ENCODE measurements around the gene BACH2.
"Not testable (repeated sequence)": the region's sequence is repeated elsewhere in the genome, so short reads cannot be mapped to it uniquely, and the experiment has no call there.

Gene BACH2

DNA sequence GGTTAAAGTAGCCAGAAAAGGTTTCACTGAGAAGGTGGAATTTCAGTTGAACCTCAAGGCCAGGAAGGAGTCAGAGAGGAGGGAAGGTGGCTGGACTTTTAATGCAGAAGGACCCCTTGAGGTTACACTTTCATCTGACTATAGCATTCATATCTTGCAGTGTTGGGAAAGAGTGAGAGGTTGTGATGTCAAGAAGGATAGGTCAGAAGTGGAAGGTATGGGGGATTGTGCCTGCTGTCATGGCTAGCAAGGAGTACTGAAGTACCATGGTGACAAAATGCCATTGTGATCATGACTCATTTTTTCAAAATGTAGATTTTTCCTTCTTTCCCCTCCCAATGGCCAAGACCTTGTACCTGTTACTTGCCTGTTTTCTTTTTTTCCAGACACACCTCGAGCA lies 5.2 kb upstream of the BACH2 start:
- no peak for DNase-seq

DNA sequence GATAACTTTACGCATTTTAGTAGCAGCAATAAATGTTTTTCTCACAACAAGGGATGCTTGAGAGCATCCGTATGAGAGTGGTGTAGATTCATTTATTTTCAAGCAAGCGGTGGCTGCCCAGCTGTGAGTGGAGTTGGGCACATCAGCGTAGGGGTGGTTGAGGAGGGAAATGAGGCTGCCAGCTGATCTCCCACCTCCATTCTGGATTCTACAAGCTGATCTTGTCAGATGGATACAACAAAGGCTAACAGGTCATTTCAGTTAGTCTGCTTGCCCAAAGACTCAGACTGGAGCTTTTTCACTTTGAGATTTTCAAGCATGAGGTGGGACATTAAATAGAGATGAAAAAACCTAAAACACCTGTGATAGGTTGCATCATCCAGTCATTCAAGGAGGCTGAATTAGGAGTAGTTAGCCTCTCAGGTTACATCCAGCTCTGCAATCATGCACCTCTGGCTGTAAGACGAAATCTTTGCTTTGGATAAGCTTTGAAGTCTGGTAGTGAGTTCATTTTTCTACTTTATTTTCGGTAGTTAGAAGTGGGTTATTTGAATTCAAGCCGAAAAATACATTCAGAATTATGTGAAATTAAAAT lies 1.9 kb upstream of the BACH2 start:
- DNase-seq, result no peak

DNA sequence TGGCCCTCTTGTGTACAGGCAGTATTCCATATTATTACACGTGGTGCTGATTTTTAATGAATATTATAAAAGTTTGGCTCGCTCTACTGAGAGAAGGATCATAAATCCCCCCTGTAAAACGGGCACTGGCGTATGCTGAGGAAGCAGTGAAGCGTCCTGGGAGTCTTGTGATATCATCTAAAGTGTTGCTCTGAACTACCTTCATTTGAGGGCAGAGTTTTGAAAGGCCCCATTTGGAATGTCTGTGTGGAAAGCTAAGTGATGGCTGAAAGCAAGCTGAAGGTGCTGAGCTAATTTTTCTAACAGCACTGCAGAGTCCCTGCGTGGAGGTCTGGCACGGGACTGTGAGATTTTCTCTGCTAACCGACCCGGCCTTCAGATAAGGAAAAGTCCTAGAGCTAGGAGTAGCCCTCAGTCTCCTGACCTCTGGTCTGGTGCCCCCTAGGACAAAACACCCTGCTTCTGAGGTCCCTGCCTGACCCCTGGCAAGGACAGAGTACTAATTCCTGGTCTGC lies 1.3 kb upstream of the BACH2 start:
- no peak for DNase-seq

DNA sequence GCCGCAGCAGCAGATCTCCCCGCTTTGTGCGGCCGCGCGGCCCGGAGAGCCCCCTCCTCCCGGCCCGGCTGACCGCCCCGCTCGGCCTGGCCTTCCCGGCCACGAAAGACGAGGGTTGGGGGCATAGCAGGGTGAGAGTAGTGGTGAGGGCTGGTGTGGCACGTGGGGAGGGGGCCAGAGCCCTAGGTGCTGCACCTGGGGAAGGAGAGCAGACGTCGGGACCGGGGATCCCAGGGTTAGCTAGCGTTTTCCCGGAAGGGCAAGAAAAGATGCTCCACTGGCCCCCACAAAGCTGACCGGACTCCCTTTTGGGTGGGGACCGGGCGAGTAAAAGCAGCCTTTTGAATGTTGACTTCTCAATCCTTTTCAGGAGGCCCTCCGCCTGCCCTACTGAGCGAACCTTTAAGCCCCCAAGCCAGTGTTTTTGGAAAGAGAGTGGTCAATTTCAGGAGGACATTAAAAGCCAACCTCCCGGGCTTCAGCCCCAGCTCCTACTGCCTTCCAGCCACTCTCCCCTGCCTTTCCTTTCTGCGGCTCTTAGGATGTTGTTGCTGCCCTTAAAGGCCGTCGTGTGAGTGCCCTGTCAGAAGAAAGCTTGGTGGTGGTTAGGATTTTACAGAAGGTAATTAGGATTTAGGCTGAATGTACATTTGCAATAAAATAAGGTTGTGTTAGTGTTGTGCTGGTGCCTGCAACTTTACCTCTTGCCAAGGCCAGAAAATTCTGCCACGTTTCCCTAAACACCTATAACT lies 648 bp upstream of the BACH2 start:
- no peak for DNase-seq

DNA sequence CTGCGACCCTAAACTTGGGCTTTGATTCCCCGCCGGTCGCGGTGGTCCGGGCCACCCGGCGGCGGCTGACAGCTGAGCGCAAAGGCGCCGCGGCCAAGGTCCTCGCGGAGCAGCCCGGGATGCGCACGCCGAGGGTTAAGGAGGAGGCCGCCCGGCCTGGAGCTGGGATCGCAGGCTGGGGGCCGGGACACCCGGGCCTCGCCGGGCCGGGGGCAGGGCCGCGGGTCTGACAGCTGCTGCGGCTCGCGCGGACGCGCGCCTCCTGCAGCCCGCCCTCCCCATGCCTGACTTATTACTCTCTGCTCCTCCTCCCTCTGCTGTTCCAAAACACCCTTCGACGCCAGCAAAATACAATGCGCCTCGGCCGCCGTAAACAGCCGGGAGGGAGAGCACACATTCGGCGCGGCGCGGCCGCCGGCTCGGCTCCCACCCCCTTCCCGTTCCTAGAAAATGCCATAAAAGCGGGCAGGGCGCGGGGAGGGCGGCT lies 746 bp downstream of the BACH2 start:
- no peak for DNase-seq

DNA sequence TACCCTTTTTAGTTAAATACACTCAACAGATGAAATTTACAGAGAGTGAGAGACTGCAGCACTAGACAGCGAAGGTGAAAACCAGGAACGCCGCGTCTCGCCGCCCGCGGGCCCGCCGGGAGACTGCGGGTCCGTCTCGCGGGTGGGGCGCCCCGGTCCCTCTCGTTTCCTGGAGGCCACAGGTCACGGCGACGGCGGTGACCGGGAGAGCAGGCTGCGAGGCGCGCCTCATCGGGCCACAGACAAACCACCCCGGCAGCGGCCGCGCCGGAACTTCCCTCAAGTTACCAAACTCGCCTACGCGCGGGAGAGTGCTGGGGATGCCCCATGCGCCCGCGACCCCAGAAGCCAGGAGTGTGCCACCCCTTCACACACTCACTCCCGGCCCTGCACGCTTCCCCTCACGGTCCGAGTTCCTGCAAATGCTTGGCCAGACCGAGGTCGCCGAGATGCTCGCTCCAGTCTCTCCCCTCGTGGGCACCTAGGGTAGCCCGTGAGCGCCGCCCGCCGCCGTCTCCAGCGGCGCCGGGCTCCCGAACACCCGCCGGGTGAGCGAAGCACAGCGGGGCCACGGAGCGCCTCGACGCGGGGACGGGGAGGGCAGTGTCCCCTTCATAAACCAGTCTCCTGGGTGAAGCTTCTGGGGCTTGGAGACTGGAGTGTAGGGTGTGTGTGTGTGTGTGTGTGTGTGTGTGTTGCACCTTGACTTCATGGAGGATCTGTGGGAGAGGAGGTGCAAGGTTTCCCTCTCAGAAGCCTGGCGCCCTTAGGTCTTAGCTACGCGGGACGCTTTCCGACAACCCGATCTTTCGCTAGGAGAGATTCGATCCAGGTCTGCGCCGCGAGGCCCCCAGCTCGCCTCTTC lies 1.4 kb downstream of the BACH2 start:
- DNase-seq, result no peak

DNA sequence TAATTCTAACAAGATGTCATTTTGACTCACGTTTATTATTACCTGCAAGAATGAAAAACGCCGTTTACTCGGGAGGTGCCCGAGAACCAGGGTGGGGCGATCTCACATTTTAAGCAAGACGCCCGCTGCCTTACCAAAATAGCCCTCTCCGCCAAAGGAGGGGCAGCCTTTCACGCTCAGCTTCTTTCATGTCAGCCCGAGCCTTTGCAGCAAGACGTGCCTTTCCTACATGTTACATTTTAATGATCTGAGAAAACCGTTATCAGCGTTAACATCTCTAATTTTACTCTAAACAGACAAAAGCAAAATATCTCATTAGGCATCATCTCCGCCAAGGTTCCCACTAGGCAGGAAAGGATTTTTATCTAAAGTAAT lies 2.0 kb downstream of the BACH2 start:
- DNase-seq, result no peak

DNA sequence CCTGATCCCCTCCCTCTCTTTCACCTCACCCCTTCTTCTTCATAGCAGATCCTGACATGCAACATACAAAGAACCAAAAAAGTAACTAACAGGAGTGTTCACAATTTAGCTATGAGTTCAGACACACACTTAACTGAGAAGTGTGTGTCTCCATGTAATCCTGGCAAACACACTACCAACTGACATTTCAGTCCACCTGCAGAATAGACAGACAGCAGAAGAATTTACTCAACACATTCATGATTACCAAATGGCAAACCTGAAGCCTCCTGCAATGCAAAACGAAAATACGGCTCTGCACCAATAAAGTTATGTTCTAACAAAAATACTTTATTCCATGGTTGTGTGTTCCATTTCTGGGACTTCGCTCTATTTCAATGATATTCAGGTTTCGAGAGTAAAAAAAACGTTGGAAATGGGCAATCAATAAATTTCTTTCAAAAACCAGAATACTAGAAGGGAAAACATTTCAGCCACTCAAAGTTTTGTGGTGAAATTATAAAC lies 2.6 kb downstream of the BACH2 start:
- DNase-seq, result no peak

DNA sequence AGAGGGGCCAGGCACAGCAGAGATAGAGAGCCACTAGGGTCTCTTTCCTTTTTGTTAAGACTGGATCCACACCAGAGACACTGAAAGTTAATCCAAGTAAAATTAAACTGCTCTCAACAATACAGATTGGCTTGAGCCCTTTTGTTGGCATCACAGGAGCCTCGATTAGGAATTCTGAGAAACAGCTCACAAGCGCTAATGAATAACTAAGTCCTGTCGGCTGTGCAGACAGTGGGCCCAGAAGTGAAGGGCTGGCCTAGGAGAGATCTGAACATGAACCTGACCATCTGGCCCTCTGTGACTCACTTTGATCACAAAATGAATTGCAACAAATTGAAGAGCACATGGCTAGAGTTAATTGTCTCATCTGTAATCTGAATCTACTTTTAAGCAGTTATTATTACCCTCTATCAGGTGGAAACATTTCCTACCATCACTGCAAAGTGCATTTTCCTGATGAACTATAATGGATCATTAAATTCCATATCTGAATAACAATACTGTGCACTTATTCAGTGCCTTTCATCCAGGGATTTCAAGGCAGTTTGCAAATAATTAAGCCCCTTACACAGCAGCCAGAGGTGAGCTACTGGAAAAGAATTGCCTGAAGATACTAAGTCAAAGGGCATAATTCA lies 3.2 kb downstream of the BACH2 start:
- no peak for DNase-seq

DNA sequence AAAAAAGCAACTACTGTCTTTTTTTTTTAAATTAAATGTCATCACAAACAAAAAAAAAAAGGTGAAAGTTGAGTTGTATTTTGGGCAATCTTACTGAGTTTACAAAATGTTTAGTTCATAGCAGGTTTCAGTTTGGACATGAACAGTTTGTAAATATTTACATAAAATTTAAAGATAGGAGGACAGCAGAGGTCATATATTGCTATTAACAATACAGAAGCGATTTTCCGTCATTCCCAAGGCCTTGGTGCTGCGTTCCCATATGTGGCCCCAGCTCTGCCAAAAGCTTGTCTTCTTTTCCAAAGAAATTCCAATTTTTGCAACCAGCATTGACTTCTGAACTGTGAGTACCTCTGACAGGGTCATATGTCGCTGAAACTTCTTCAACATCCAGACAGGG lies 5.1 kb downstream of the BACH2 start:
- DNase-seq, result no peak

DNA sequence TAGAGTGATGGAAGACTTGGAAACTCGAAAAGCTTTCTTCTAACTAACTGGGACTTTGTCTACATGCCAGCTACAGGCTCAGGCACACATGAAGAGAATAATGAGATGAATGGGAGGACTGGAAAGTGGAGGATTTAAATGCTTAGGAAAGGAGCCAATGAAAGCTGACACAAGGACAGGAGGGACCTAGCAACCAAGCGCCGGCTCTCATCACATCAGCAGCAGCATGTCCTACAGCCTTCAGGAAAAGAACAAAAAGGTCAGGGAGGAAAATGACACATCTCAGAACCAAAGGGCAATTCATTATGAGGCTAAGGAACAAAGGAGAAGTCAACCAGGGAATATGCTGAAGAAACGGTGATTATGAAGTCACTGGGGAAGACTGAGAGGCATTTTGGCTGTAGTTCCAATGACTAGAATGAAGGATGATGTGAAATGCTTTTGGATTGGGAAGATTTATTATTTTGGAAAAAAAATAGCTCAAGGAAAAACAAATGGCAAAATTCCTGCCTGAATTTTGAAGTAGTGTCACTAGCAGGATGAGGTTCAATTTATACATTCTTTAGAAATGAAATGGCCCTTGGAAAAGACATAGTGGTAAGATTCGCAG lies 5.7 kb downstream of the BACH2 start:
- DNase-seq, result no peak

DNA sequence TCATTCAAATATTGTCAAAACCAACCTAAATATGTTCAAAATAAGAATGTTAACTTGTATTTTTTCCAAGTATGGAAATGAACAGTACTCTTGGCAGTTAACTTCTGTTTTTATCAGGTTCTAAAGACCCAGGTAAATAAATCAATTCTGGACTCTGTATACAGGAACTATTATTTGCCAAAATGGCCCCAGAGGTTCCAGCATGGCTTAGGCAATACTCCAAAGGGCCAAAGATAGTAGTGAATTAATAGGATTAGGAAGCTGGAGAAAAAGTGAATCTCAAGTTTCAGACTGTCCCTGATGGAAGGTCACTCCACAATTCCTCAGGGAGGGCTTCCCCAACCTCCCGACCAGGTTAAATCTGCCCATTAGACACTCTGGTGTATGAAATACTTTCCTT lies 6.7 kb downstream of the BACH2 start:
- DNase-seq, result no peak

DNA sequence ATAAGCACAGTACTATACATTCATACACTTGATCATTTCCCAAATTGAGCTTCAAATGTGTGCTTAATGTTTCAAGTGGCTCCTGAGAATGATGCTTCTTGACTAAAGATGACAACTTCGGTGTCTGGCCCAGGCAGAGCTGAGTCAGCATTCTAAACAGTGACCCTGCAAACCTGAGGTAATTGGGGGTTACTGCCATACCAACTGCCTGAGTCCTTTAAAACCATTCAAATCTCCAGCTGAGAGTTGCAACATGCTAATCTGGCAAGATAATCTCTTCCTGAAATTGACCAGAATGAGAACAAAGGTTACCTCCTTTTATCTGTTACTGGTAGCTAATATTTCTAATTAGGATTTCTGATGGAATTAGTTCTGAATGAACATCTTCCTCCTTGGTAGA lies 8.2 kb downstream of the BACH2 start:
- DNase-seq, result no peak

DNA sequence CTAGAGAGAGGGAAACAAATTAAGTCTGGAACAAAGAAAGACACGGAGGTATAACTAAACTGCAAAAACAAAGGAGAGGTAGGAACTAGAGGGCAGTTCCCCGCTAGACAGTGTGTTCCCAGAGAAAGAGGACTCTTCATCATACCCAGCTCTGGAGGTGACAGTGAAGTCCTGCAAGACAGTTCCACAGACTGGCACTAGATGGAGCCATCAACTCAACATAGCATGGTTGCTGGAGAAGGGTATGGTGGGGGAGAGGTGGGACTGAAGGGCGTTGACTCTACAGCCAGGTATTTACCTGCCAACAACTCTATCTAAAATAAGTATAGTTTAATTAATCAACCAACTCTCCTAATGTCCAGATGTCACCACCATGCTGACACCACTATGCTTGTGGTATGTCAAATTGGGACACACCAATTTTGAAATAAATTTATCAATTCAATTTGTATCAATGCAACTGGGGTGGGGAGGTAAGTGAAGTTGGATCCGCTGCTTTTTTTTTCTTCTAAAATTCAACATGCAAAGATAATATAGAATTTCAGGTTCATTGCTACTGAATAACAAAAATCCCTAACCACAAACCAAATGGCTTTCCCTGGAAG lies 9.7 kb downstream of the BACH2 start:
- DNase-seq, result no peak

DNA sequence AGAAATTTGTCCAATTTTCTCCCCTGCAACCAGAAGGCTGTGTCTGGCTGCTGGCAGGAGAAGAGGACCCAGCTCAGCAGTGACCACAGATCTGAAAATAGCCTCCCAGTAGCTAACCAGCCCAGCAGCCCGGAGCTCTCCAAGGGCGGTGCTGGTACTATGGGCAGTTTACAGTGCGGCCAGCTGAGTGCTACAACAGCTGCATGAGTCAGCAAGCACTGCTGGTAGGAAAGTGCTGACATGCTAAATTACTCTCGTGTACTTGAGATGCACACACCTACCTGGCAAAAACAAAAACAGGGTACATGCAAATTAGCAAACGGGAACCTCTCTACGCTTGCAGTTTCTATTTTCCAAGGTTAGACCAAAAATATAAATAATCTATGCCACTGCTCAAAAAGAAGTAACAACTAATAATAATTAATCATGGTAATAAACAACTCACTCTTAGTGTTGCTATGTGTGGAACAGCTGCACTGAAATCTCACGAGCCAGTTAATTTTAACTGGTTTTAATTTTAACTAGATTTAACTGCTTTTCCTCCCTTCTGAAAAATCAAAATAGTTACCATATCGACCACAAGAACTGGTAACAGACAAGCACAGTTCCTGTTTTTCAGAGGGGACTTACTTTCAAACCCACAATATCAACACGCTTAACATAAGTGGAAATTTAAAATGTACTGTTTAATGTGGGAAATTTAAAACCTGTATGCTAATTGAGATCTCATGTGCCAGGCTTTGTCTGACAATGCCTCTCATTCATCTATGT lies 10.8 kb downstream of the BACH2 start:
- DNase-seq, result no peak

DNA sequence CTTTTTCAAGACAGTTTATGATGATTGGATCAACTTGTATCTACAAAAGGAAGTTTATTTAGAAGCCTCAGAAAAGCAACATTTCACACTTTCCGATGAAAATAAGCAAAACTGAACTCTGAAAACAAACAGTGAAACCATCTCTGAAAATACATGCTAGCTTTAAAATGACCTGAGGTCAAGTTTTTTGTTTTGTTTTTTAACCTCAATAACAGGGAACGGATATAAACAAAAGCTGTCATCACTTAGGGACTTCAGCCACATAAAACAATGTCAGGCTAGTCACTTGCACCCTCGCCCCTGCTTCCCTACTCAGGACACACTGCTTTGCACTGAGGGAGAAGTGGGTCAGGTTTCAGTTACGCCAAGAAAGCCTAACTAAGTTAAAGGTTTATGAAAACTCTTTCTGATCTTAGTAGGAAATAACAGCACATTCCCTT lies 11.6 kb downstream of the BACH2 start:
- DNase-seq, result no peak

DNA sequence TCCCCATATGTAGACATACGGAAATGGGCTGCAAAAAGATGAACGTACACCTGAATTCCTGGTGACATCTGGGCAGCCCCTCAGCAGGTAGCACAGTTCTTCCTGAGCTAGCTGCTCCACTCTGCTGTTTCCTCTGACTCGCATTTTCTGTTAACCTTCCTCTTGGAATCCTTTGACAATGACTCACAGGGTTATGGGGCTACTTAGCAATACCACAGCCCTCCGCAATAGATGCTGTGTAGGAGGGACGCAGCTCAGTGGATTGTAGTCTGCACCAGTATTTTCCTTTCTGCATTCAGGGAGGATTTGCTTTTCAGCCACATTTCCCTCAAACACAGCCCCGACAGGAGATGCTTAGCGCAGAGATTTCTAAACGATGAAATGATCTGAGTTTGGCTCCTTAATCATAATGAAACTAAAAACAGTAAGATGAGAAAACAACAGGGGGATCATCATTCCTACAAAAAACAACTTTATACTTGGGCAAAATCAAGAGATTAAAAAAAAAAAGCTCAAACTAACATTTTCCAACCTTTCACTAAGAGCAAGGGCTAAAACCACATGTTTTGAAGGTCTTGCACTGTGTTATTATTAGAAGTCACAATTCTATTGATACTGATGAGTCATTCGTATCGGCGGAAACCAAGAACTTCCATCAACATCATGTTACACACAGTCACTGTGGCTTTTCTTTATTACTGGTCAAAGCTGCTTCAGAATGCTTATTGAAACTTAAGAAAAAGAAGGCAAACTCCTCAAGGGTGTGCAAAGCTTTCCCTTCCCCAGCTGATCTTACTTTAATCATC lies 12.2 kb downstream of the BACH2 start:
- DNase-seq, result no peak

DNA sequence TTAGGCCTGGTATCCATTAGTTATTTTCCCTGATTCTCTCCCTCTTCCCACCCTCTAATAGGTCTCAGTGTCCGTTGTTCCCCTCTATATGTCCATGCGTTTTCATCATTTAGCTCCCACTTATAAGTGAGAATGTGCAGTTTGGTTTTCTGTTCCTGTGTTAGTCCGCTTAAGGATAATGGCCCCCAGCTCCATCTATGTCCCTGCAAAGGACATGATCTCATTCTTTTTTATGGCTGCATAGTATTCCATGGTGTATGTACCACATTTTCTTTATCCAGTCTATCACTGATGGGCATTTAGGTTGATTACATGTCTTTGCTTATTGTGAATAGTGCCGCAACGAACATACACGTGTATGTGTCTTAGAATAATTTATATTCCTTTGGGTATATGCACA lies 14.4 kb downstream of the BACH2 start:
- not testable (repeated sequence) for DNase-seq

DNA sequence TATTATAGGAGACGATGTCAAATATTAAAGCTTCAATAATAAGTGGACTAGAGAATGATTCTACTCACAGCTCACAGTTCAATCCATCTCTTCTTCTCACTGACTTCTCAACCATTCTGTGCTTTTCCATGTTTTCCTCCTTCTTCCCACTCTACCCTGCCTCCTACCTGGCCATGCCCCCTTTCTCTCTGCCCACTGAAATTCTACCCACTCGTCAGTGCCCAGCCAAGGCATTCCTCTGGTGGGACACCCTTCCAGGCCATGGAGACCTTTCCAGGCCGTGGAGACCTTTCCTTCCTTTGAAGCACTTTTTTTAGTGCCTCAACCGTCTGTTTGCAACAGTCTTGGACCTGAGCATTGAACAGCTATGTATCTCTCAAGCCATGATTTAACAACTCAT lies 18.5 kb downstream of the BACH2 start:
- DNase-seq, result no peak

DNA sequence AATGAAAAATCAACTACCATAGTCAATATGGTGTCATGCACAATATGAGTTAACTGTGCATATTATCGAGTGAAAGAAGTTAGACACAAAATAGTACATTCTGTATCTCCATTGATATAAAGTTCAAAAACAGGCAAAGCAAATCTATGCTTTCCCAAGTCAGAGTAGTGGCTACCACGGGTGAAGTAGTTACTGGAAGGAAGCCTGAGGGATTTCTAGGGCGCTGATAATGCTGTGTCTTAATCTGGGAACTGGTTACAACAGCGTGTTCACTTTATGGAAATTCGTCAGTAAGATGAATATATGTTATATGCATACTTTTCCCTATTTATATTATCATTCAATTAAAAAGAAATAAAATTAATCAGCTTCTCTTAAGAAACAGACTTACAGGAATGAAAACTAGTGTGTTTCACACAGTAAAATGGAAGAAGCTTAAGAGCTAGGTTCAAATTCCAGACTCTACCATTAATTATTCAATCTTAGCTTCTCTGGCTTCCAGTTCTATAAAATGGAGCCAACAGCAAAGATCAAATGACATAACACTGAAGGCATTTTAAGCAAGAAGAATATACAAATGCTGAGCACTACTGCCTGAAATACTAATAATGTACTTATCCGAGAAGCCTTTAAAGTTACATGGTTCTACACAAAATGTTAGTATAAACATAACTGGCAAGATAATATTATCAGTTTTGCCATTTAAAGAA lies 19.2 kb downstream of the BACH2 start:
- no peak for DNase-seq
